HepG2 (cell line): ENCODE measurements around the gene RAB1B. TPM values are rescaled to one million over a fixed set of nuclear protein-coding genes. Genes with fewer than 3 reads are reported as not detected.

ENCODE experiments used
- ATAC-seq: fragments of 200-7000 bp; cut with Tn5 transposase; 3 replicates; pipeline ENCODE4 v1.9.1; 2020; ENCODE audit warnings: mild to moderate bottlenecking, moderate library complexity
- BruUV-seq: library from RNA; stranded (reverse); fragments of 400-500 nt; replicated peaks from 2 replicates; lab custom pipeline; 2021; lab: Mats Ljungman, UMichigan
- CTCF ChIA-PET: fragments of 300-600 bp; formaldehyde crosslinking; extraction: SDS; loops from one replicate; lab custom pipeline; 2021; ENCODE audit warnings: low total read pairs, inconsistent platforms, low intra/inter-chr PET ratio; lab: Yijun Ruan, JAX
- POLR2A ChIA-PET: fragments of 350-600 bp; sonication (Branson Sonifier 250); formaldehyde crosslinking; loops from one replicate; lab custom pipeline; 2020; ENCODE audit warnings: antibody characterized with exemption, inconsistent platforms; lab: Yijun Ruan, JAX
- DNase-seq: peaks from one replicate; pipeline ENCODE4 v3.0.0-alpha.2; 2015; ENCODE audit warnings: low spot score
- FAIRE-seq: peaks from 3 replicates; lab custom pipeline; 2011; peaks lifted over from hg19 to GRCh38; lab: Jason Lieb, UNC
- H2AFZ ChIP-seq: one replicate; pipeline ENCODE4 v1.6.1; 2011; ENCODE audit warnings: low read length, inconsistent platforms
- H3K27ac ChIP-seq: fragments of 300-600 bp; 3 replicates; pipeline ENCODE4 v1.8.0; 2011; ENCODE audit warnings: mixed run types, mild to moderate bottlenecking, mixed read lengths, low read length, inconsistent platforms; ENCODE audit not compliant: insufficient read depth; ENCODE audit errors: extremely low read length
- H3K27me3 ChIP-seq, 2 experiments: fragments of 200-600 bp in 1 of 2; 2 replicates in 1 of 2; 3 replicates in 1 of 2; pipeline versions ENCODE4 v1.6.0 to v1.8.0; 2011; ENCODE audit warnings: low read length in 2 of 2, mild to moderate bottlenecking in 2 of 2, moderate library complexity in 2 of 2, inconsistent platforms in 1 of 2; ENCODE audit not compliant: insufficient read depth in 2 of 2, control insufficient read depth in 1 of 2
- H3K36me3 ChIP-seq, 2 experiments: fragments of 200-600 bp in 1 of 2; replicated peaks in 1 of 2; 2 replicates in 1 of 2; 3 replicates in 1 of 2; pipeline versions ENCODE4 v1.5.1 to v1.8.0; 2011; ENCODE audit warnings: low read length in 2 of 2, inconsistent platforms in 1 of 2; ENCODE audit not compliant: insufficient read depth in 2 of 2, control insufficient read depth in 1 of 2
- H3K4me1 ChIP-seq: 2 replicates; pipeline ENCODE4 v1.5.1; 2012; ENCODE audit warnings: low read length, inconsistent platforms; ENCODE audit not compliant: insufficient read depth
- H3K4me2 ChIP-seq: 2 replicates; pipeline ENCODE4 v1.6.0; 2011; ENCODE audit warnings: low read depth, low read length, inconsistent platforms
- H3K4me3 ChIP-seq, 3 experiments: fragments of 200-600 bp in 1 of 3; sonication (generic), shearing (Covaris generic) in 1 of 3; replicated peaks in 1 of 3; 2 replicates each; pipeline ENCODE4 v1.5.1; 2011 to 2016; ENCODE audit warnings: low read length in 3 of 3, inconsistent platforms in 2 of 3, low read depth in 2 of 3, mild to moderate bottlenecking in 2 of 3, control low read depth in 1 of 3, mixed read lengths in 1 of 3; ENCODE audit not compliant: insufficient read depth in 1 of 3
- H3K79me2 ChIP-seq: one replicate; pipeline ENCODE4 v1.6.1; 2011; ENCODE audit warnings: low read length, inconsistent platforms; ENCODE audit not compliant: insufficient read depth
- H3K9ac ChIP-seq: 2 replicates; pipeline ENCODE4 v1.6.0; 2011; ENCODE audit warnings: mild to moderate bottlenecking, low read depth, low read length, inconsistent platforms; ENCODE audit not compliant: insufficient read depth
- H3K9me3 ChIP-seq: 2 replicates; pipeline ENCODE4 v1.5.1; 2012; ENCODE audit warnings: mild to moderate bottlenecking, low read length
- H4K20me1 ChIP-seq: 2 replicates; pipeline ENCODE4 v1.6.0; 2011; ENCODE audit warnings: inconsistent platforms, mild to moderate bottlenecking, low read length, moderate library complexity; ENCODE audit not compliant: insufficient read depth
- AGO2 ChIP-seq: fragments of 200-400 bp; formaldehyde crosslinking; optimal IDR thresholded peaks from 2 replicates; pipeline ENCODE3; 2017; ENCODE audit warnings: mild to moderate bottlenecking, low read depth, low read length, moderate library complexity
- CHD2 ChIP-seq: IDR thresholded peaks from 2 replicates; pipeline ENCODE4 v1.6.1; 2011; ENCODE audit warnings: low read depth, low read length, improper control_type of control experiment
- GATAD2A ChIP-seq: IDR thresholded peaks from 2 replicates; pipeline ENCODE4 v1.6.1; 2016
- MBD4 ChIP-seq: IDR thresholded peaks from 2 replicates; pipeline ENCODE4 v1.6.1; 2012; ENCODE audit warnings: low read length, inconsistent platforms, borderline replicate concordance
- SRY ChIP-seq: sonication (generic); formaldehyde crosslinking; IDR thresholded peaks from 2 replicates; pipeline ENCODE4 v1.8.0; 2022; ENCODE audit warnings: mild to moderate bottlenecking, missing genetic modification reagents
- SSRP1 ChIP-seq: IDR thresholded peaks from 2 replicates; pipeline ENCODE4 v1.6.1; 2016; ENCODE audit warnings: control low read depth
- YY1 ChIP-seq: IDR thresholded peaks from 2 replicates; pipeline ENCODE4 v1.6.1; 2011; ENCODE audit warnings: low read length, low read depth, moderate library complexity, mild to moderate bottlenecking; ENCODE audit not compliant: insufficient read depth, insufficient replicate concordance
- ZNF788 ChIP-seq: sonication (generic); formaldehyde crosslinking; IDR thresholded peaks from 2 replicates; pipeline ENCODE4 v1.5.0; 2020; ENCODE audit warnings: mild to moderate bottlenecking, missing genetic modification reagents, borderline replicate concordance
- WGBS: methylation state at CpG from one replicate; pipeline ENCODE4 v1.1.6; 2017; ENCODE audit warnings: low lambda C conversion rate; 5-methylcytosine and 5-hydroxymethylcytosine counted together
- in situ Hi-C: cut with HindIII; loops from 2 replicates; pipeline ENCODE4 v1.10.0; 2017; ENCODE audit warnings: low pct_unique_long_range_greater_than_20kb; ENCODE audit not compliant: extremely low pct_ligation_motif_present
- intact Hi-C: fragments of 100-400 bp; cut with micrococcal nuclease; formaldehyde crosslinking; loops from one replicate; pipeline ENCODE4 v1.10.0; 2022; ENCODE audit not compliant: unreplicated experiment
- polyA plus RNA-seq, 8 experiments: library from polyadenylated mRNA; depleted of rRNA in 3 of 8; stranded (reverse) in 7 of 8; unstranded in 1 of 8; fragments of >200 nt; fragmentation: Illumina TruSeq in 4 of 8; extraction: Trizol in 4 of 8; gene quantifications; 2 replicates each; pipeline versions ENCODE4 v1.2.1 to v1.2.3, GENCODE V29; 2011 to 2016; ENCODE audit warnings: low read depth in 4 of 8, missing spikeins in 1 of 8, mixed read lengths in 1 of 8; ENCODE audit not compliant: insufficient read depth in 1 of 8
- total RNA-seq, 5 experiments: library from RNA; depleted of rRNA; stranded (reverse); fragments of >200 nt; fragmentation: Illumina TruSeq; extraction: Trizol; gene quantifications; 2 replicates each; pipeline ENCODE4 v1.2.3, GENCODE V29; 2016; ENCODE audit warnings: low read depth in 1 of 5
- TF ChIP-seq, protein P1 (sequence below): sonication (generic); formaldehyde crosslinking; IDR thresholded peaks from 2 replicates; pipeline ENCODE4 v1.8.0; 2023; ENCODE audit warnings: mild to moderate bottlenecking, missing genetic modification reagents
- TF ChIP-seq, protein P2 (sequence below): sonication (generic); formaldehyde crosslinking; IDR thresholded peaks from 2 replicates; pipeline ENCODE4 v1.5.1; 2020; ENCODE audit warnings: mild to moderate bottlenecking, missing genetic modification reagents, borderline replicate concordance
- TF ChIP-seq, protein P3 (sequence below): sonication (generic); formaldehyde crosslinking; IDR thresholded peaks from 2 replicates; pipeline ENCODE4 v1.5.0; 2020; ENCODE audit warnings: mild to moderate bottlenecking, missing genetic modification reagents, moderate library complexity
- TF ChIP-seq, protein P4 (sequence below): IDR thresholded peaks from 2 replicates; pipeline ENCODE4 v1.6.1; 2016; ENCODE audit warnings: missing biosample characterization, missing genetic modification reagents, low read depth
- TF ChIP-seq, protein P5 (sequence below): sonication (generic); formaldehyde crosslinking; IDR thresholded peaks from 2 replicates; pipeline ENCODE4 v1.4.0; 2020; ENCODE audit warnings: missing genetic modification reagents, borderline replicate concordance

Gene RAB1B
- total and polyA plus RNA-seq, 2 of the 13 experiments (the other 11 are each of a cell fraction or from before 2014, with no cell fraction given) = 77.9 to 87.9 TPM

DNA sequence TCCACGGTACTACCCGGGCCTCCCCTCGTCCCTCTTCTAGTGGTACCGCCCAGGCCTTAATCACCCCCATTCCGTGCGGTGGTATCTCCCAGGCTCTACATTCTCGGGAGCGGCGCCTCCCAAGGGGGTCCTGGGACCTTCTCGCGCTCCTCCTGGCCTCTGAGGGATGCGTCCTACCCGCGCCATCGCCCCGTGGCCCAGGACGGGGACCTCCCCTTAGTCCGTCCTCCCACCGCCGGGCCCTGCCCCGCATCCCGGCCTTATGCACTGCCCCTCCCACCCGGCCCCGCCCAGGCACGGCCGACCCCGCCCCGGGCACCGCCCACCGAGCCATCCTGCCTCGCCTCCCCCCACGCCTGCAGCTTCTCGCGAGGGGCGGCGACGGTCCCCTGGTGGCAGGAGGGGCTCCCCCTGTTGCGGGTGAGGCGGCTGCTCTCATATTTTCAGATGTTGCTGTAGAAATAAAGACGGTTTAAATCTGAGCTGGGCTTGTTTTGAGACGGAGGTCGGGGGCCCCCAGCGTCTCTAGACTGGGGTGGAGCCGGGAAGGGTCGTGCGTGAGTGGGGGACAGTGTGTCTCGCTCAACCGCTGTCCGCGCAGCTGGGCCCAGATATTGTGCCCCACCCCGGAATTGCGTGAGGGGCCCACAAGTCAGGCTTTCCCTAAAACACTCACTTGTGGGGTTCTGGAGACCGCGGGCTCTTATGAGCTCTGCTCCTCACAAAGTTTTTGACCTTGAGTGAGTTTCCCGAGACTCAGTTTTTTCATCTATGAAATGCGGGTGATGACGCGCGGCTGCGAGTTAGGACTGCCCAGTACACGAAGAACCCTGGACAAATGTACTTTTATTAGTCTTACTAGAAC is 828 bp upstream of the RAB1B start:
- peak overlapping the region; percentile 88 for H2AFZ ChIP-seq
- in situ Hi-C loops = no loop called here
- H3K27ac ChIP-seq = peak overlapping the region; percentile 78
- no peaks in the 10 kb centered on the region for H3K9me3 ChIP-seq
- TSS peak; percentile 63 for BruUV-seq
- H3K4me2 ChIP-seq = peak overlapping the region; percentile 95
- peaks cover 24% of the 10 kb centered on the region for H3K79me2 ChIP-seq
- ATAC-seq = peak; percentile 65
- no peak for FAIRE-seq
- POLR2A ChIA-PET = interaction anchor here (0.7 to 4.0 kb wide), 8 partner anchors 14 to 215 kb away, joined by 3 to 31 read pairs (median 6); partner anchors contain the start of genes SF3B2 and YIF1A
- H3K27me3 ChIP-seq = no peaks in the 10 kb centered on the region; a peak in 1 of 5 replicates
- DNase-seq = peak; percentile 57
- H3K4me3 ChIP-seq = peak overlapping the region; percentile 72 to 98 (median 89)
- H3K36me3 ChIP-seq = peaks cover 12 to 16% of the 10 kb centered on the region in 2 experiments; a peak in 4 of 5 replicates
- peaks cover 10% of the 10 kb centered on the region for H4K20me1 ChIP-seq
- intact Hi-C loops = loop anchor here (2.0 kb wide), 1 partner anchor 21 kb away; the partner anchor contains the start of gene YIF1A
- H3K9ac ChIP-seq = peak overlapping the region; percentile 93
- CTCF ChIA-PET = no interaction called here
- 22% methylated on average over 40 of the region's 61 CpGs for WGBS
- H3K4me1 ChIP-seq = peaks cover 13% of the 10 kb centered on the region
- TF ChIP-seq, protein P1, sequence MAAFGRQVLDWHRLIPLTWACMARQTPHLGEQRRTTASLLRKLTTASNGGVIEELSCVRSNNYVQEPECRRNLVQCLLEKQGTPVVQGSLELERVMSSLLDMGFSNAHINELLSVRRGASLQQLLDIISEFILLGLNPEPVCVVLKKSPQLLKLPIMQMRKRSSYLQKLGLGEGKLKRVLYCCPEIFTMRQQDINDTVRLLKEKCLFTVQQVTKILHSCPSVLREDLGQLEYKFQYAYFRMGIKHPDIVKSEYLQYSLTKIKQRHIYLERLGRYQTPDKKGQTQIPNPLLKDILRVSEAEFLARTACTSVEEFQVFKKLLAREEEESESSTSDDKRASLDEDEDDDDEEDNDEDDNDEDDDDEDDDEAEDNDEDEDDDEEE (CRISPR knock-in tag) = 0 out of 2 replicates have a peak, but pooled peaks have one; percentile 48
- TF ChIP-seq SSRP1 (CRISPR knock-in tag) (0 out of 2 replicates have a peak, but pooled peaks have one; percentile 65), AGO2 (peak; percentile 59), YY1 (peak; percentile 8), GATAD2A (CRISPR knock-in tag) (peak; percentile 11; the same call in 1 of the 2 replicates), CHD2 (peak; percentile 94), ZNF788 (CRISPR knock-in tag) (0 out of 2 replicates have a peak, but pooled peaks have one; percentile 27), MBD4 (no peak), SRY (0 out of 2 replicates have a peak, but pooled peaks have one; percentile 59)
- TF ChIP-seq, protein P2, sequence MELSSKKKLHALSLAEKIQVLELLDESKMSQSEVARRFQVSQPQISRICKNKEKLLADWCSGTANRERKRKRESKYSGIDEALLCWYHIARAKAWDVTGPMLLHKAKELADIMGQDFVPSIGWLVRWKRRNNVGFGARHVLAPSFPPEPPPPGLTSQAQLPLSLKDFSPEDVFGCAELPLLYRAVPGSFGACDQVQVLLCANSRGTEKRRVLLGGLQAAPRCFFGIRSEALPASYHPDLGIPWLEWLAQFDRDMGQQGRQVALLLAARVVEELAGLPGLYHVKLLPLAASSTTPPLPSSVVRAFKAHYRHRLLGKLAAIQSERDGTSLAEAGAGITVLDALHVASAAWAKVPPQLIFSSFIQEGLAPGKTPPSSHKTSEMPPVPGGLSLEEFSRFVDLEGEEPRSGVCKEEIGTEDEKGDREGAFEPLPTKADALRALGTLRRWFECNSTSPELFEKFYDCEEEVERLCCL (CRISPR knock-in tag) = peak; percentile 42; the same call in 1 of the 2 replicates
- TF ChIP-seq, protein P3, sequence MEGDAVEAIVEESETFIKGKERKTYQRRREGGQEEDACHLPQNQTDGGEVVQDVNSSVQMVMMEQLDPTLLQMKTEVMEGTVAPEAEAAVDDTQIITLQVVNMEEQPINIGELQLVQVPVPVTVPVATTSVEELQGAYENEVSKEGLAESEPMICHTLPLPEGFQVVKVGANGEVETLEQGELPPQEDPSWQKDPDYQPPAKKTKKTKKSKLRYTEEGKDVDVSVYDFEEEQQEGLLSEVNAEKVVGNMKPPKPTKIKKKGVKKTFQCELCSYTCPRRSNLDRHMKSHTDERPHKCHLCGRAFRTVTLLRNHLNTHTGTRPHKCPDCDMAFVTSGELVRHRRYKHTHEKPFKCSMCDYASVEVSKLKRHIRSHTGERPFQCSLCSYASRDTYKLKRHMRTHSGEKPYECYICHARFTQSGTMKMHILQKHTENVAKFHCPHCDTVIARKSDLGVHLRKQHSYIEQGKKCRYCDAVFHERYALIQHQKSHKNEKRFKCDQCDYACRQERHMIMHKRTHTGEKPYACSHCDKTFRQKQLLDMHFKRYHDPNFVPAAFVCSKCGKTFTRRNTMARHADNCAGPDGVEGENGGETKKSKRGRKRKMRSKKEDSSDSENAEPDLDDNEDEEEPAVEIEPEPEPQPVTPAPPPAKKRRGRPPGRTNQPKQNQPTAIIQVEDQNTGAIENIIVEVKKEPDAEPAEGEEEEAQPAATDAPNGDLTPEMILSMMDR = peak; percentile 31; the same call in 1 of the 2 replicates
- TF ChIP-seq, protein P4, sequence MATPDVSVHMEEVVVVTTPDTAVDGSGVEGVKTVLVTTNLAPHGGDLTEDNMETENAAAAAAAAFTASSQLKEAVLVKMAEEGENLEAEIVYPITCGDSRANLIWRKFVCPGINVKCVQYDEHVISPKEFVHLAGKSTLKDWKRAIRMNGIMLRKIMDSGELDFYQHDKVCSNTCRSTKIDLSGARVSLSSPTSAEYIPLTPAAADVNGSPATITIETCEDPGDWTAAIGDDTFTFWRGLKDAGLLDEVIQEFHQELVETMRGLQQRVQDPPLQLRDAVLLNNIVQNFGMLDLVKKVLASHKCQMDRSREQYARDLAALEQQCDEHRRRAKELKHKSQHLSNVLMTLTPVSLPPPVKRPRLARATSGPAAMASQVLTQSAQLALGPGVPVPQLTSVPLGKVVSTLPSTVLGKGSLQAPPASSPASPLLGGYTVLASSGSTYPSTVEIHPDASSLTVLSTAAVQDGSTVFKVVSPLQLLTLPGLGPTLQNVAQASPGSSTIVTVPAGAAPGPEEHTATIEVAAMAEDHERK = no peak
- TF ChIP-seq, protein P5, sequence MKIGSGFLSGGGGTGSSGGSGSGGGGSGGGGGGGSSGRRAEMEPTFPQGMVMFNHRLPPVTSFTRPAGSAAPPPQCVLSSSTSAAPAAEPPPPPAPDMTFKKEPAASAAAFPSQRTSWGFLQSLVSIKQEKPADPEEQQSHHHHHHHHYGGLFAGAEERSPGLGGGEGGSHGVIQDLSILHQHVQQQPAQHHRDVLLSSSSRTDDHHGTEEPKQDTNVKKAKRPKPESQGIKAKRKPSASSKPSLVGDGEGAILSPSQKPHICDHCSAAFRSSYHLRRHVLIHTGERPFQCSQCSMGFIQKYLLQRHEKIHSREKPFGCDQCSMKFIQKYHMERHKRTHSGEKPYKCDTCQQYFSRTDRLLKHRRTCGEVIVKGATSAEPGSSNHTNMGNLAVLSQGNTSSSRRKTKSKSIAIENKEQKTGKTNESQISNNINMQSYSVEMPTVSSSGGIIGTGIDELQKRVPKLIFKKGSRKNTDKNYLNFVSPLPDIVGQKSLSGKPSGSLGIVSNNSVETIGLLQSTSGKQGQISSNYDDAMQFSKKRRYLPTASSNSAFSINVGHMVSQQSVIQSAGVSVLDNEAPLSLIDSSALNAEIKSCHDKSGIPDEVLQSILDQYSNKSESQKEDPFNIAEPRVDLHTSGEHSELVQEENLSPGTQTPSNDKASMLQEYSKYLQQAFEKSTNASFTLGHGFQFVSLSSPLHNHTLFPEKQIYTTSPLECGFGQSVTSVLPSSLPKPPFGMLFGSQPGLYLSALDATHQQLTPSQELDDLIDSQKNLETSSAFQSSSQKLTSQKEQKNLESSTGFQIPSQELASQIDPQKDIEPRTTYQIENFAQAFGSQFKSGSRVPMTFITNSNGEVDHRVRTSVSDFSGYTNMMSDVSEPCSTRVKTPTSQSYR (CRISPR knock-in tag) = peak; percentile 75; the same call in 1 of the 2 replicates
